ENCODE measurements around the gene CAPZB. TPM values are rescaled to one million over a fixed set of nuclear protein-coding genes. Genes with fewer than 3 reads are reported as not detected.

Gene CAPZB
- total and polyA plus RNA-seq, 2 of the 4 experiments (the other 2 are of a cell fraction) = 216 to 304 TPM

DNA sequence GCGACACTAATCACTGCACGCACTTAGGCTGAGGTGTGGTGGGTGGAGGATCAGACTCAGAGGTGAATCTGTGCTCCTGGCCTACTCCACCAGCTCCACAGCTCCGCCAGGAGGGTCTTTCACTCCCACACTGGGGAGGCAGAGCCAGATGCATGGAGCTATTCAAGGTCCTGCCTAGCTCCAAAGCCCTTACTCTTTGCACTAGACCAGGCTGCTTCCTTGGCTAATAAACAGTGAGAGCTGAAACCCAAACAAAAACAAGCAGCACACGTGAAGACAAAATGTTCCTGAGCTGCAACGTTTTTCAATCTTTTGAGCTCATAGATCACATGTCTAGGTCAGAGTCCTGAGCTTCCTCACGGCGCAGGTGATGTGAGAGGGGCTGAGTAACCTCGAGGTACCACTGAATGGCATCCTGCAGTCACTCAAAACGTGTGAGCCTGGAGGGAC lies 19.2 kb downstream of the CAPZB start:
- no peak overlapping the region for H2BK5ac ChIP-seq (ENCODE audit: low read depth, low read length, poor library complexity, severe bottlenecking)
- no peak overlapping the region for H2BK15ac ChIP-seq (ENCODE audit: low read depth, low read length)
- no peak overlapping the region for H3K4me3 ChIP-seq (ENCODE audit: insufficient read depth, low read depth, low read length)
- ChIA-PET CTCF (no interaction called here), POLR2A (ENCODE audit: unreplicated experiment) (no interaction called here)
- WGBS, 2 experiments (ENCODE audit: extremely low coverage in 2 of 2, insufficient read length in 1 of 2) = 87% methylated on average over 3 of the region's 9 CpGs; no CpG with 5 or more reads in 1 of the 2 experiments
- H2BK20ac ChIP-seq (ENCODE audit: low read depth, low read length) = no peak overlapping the region
- H3K56ac ChIP-seq (ENCODE audit: extremely low read depth, insufficient read depth, low read length) = no peak overlapping the region
- ATAC-seq (ENCODE audit: low read depth) (no peak), DNase-seq (no peak)
- H3K9me3 ChIP-seq (ENCODE audit: control insufficient read depth, insufficient read depth, low read length) = no peaks in the 10 kb centered on the region
- H3K4ac ChIP-seq (ENCODE audit: low read depth, low read length) = no peak overlapping the region
- no peak overlapping the region for H2BK120ac ChIP-seq (ENCODE audit: low read depth, low read length)
- intact Hi-C loops (cut with micrococcal nuclease) (loop anchor here (5.0 kb wide), 1 partner anchor 119 kb away; no protein-coding TSS in a partner anchor), in situ Hi-C loops (cut with MboI; ENCODE audit: low sequenced_read_pairs) (no loop called here), dilution Hi-C loops (cut with HindIII; ENCODE audit: low sequenced_read_pairs, unreplicated experiment) (no loop called here)
- H4K91ac ChIP-seq (ENCODE audit: insufficient read depth, low read depth, low read length) = no peak overlapping the region
- no peak overlapping the region for H2AFZ ChIP-seq (replicated peaks; ENCODE audit: low read length, poor library complexity)
- TF ChIP-seq RCOR1 (IDR thresholded peaks at IDR 0.05; ENCODE audit: insufficient replicate concordance, low read length) (no peak), CHD1 (IDR thresholded peaks at IDR 0.05; ENCODE audit: low read depth, low read length) (no peak), NFE2L2 (IDR thresholded peaks at IDR 0.05; ENCODE audit: low read depth, low read length) (no peak), CEBPB (IDR thresholded peaks at IDR 0.05; ENCODE audit: low read depth, low read length) (no peak), RFX5 (IDR thresholded peaks at IDR 0.05; ENCODE audit: low read depth, low read length) (no peak), MXI1 (IDR thresholded peaks at IDR 0.05; ENCODE audit: borderline replicate concordance, low read depth, low read length) (no peak)
- TF ChIP-seq, protein P1, sequence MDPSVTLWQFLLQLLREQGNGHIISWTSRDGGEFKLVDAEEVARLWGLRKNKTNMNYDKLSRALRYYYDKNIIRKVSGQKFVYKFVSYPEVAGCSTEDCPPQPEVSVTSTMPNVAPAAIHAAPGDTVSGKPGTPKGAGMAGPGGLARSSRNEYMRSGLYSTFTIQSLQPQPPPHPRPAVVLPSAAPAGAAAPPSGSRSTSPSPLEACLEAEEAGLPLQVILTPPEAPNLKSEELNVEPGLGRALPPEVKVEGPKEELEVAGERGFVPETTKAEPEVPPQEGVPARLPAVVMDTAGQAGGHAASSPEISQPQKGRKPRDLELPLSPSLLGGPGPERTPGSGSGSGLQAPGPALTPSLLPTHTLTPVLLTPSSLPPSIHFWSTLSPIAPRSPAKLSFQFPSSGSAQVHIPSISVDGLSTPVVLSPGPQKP (IDR thresholded peaks at IDR 0.05; ENCODE audit: borderline replicate concordance, low read depth, low read length) = no peak
- TF ChIP-seq, protein P2, sequence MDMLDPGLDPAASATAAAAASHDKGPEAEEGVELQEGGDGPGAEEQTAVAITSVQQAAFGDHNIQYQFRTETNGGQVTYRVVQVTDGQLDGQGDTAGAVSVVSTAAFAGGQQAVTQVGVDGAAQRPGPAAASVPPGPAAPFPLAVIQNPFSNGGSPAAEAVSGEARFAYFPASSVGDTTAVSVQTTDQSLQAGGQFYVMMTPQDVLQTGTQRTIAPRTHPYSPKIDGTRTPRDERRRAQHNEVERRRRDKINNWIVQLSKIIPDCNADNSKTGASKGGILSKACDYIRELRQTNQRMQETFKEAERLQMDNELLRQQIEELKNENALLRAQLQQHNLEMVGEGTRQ (IDR thresholded peaks at IDR 0.05; ENCODE audit: low read depth, low read length) = no peak
- no peak overlapping the region for H3K27ac ChIP-seq (ENCODE audit: insufficient read depth, low read length)
- peaks cover 17 to 92% of the 10 kb centered on the region in 2 experiments for H3K79me1 ChIP-seq (ENCODE audit: low read depth in 1 of 2, low read length in 2 of 2)
- H3K4me2 ChIP-seq (ENCODE audit: low read depth, low read length) = no peak overlapping the region
- peaks cover 32% of the 10 kb centered on the region for H3K4me1 ChIP-seq (ENCODE audit: control insufficient read depth, insufficient read depth, low read length)
- BruUV-seq (replicated peaks) = no TSS peak
- peaks cover 56% of the 10 kb centered on the region for H3K9me1 ChIP-seq (ENCODE audit: insufficient read depth, low read length)
- H4K5ac ChIP-seq (ENCODE audit: low read depth, low read length) = no peak overlapping the region
- no peak overlapping the region for H3K18ac ChIP-seq (ENCODE audit: low read depth, low read length)
- no peak overlapping the region for H3K9ac ChIP-seq (ENCODE audit: low read depth, low read length)
- no peak overlapping the region for H3K14ac ChIP-seq (replicated peaks; ENCODE audit: low read depth, low read length)
- no peak overlapping the region for H2AK5ac ChIP-seq (ENCODE audit: low read depth, low read length)
- H3K23ac ChIP-seq (ENCODE audit: low read depth, low read length) = no peak overlapping the region
- peaks cover 9% of the 10 kb centered on the region for H3K36me3 ChIP-seq (ENCODE audit: control insufficient read depth, insufficient read depth, low read length)
- H4K20me1 ChIP-seq (ENCODE audit: insufficient read depth, low read length) = peaks cover 96% of the 10 kb centered on the region
- no peaks in the 10 kb centered on the region for H3K27me3 ChIP-seq (ENCODE audit: control insufficient read depth, insufficient read depth, low read length)
- H2AK9ac ChIP-seq (replicated peaks; ENCODE audit: low read depth, low read length, poor library complexity) = peak overlapping the region; percentile 26
- H4K8ac ChIP-seq (ENCODE audit: low read depth in 2 of 2, low read length in 2 of 2) = no peak overlapping the region
